IgD-negative memory B cell (primary cell): ENCODE measurements around the gene HAAO. TPM values are rescaled to one million over a fixed set of nuclear protein-coding genes. Genes with fewer than 3 reads are reported as not detected.

ENCODE experiments used
- polyA plus RNA-seq: library from polyadenylated mRNA; unstranded; fragments of 300-500 nt; fragmentation: Illumina TruSeq; gene quantifications from one replicate; pipeline ENCODE4 v1.2.3, GENCODE V29; 2021

HAAO gene
- polyA plus RNA-seq, 1 donor from 2014 or later, result 5.7 TPM

Other genes starting within 250 kb of the HAAO start
- 8.8 TPM for gene MTA3, start 224.0 kb downstream of the HAAO start, polyA plus RNA-seq
- 0.63 TPM for gene OXER1, start 28.4 kb downstream of the HAAO start, polyA plus RNA-seq